IgD-negative memory B cell (primary cell): Measurements from ENCODE around the gene ADAM12. TPM values are rescaled to one million over a fixed set of nuclear protein-coding genes. Genes with fewer than 3 reads are reported as not detected.

ENCODE experiments used
- H3K27ac Mint-ChIP-seq, 3 donors: one replicate each; pipeline ENCODE4 v1.8.0; 2020 to 2022; ENCODE audit warnings: mild to moderate bottlenecking in 3 of 3, mixed read lengths in 3 of 3, moderate library complexity in 1 of 3
- H3K27me3 Mint-ChIP-seq: one replicate; pipeline ENCODE4 v1.8.0; 2021; ENCODE audit warnings: mixed read lengths
- H3K36me3 Mint-ChIP-seq: one replicate; pipeline ENCODE4 v1.8.0; 2020; ENCODE audit warnings: mild to moderate bottlenecking, mixed read lengths
- H3K4me1 Mint-ChIP-seq, 3 donors: one replicate each; pipeline ENCODE4 v1.8.0; 2020 to 2022; ENCODE audit warnings: mixed read lengths in 3 of 3, mild to moderate bottlenecking in 1 of 3
- H3K4me3 Mint-ChIP-seq, 4 donors: one replicate each; pipeline ENCODE4 v1.8.0; 2020 to 2022; ENCODE audit warnings: mild to moderate bottlenecking in 4 of 4, mixed read lengths in 4 of 4, moderate library complexity in 3 of 4
- H3K9me3 Mint-ChIP-seq, 3 donors: one replicate each; pipeline ENCODE4 v1.8.0; 2020 to 2021; ENCODE audit warnings: mixed read lengths in 3 of 3, mild to moderate bottlenecking in 1 of 3
- polyA plus RNA-seq: library from polyadenylated mRNA; unstranded; fragments of 300-500 nt; fragmentation: Illumina TruSeq; gene quantifications from one replicate; pipeline ENCODE4 v1.2.3, GENCODE V29; 2021

ADAM12 gene
- polyA plus RNA-seq: not detected

- peaks cover 0 to 4% (median 1%) of the 10 kb centered on the region in 3 donors for H3K4me1 Mint-ChIP-seq
- H3K9me3 Mint-ChIP-seq: peaks cover 0 to 13% (median 12%) of the 10 kb centered on the region in 3 donors
- H3K4me3 Mint-ChIP-seq: peak within 1 kb of the TSS in 3 of 4 donors; percentile 55 to 85 (median 83)
- peaks cover 3% of the 10 kb centered on the region for H3K36me3 Mint-ChIP-seq
- H3K27me3 Mint-ChIP-seq: peaks cover 18% of the 10 kb centered on the region
- peak within 1 kb of the TSS in 1 of 3 donors; percentile 78 for H3K27ac Mint-ChIP-seq
Measured at GRCh38 chr10:126387931-126388911, at the start of gene ADAM12. ADAM12 (minus strand) TSS chr10:126388477; CDS start chr10:126388145, 332 bp downstream.

- H3K9me3 Mint-ChIP-seq: peaks cover 0 to 4% (median 4%) of the 10 kb centered on the region in 3 donors
- H3K27me3 Mint-ChIP-seq: peaks cover 3% of the 10 kb centered on the region
- H3K36me3 Mint-ChIP-seq: peaks cover 3% of the 10 kb centered on the region
- H3K4me3 Mint-ChIP-seq: no peak overlapping the region
- H3K4me1 Mint-ChIP-seq: no peaks in the 10 kb centered on the region
- no peak overlapping the region for H3K27ac Mint-ChIP-seq
Measured at GRCh38 chr10:126437635-126438406, 49.5 kb upstream of the ADAM12 start.

GRCh38 chr10:126434235-126434634 is 46.0 kb upstream of the ADAM12 start:
- Mint-ChIP-seq H3K4me1 (no peaks in the 10 kb centered on the region), H3K9me3 (peaks cover 2 to 4% (median 3%) of the 10 kb centered on the region in 3 donors), H3K4me3 (no peak overlapping the region), H3K36me3 (no peaks in the 10 kb centered on the region), H3K27me3 (peaks cover 3% of the 10 kb centered on the region), H3K27ac (no peak overlapping the region)

- Mint-ChIP-seq H3K27ac (no peak overlapping the region), H3K36me3 (no peaks in the 10 kb centered on the region), H3K4me3 (no peak overlapping the region), H3K27me3 (peaks cover 3% of the 10 kb centered on the region), H3K4me1 (no peaks in the 10 kb centered on the region), H3K9me3 (peaks cover 0 to 4% (median 2%) of the 10 kb centered on the region in 3 donors)
Measured at GRCh38 chr10:126433351-126433750, 45.1 kb upstream of the ADAM12 start.

GRCh38 chr10:126432507-126432906 is 44.2 kb upstream of the ADAM12 start:
- Mint-ChIP-seq H3K4me1 (no peaks in the 10 kb centered on the region), H3K27me3 (no peaks in the 10 kb centered on the region), H3K9me3 (peaks cover 0 to 4% (median 2%) of the 10 kb centered on the region in 3 donors), H3K27ac (no peak overlapping the region), H3K4me3 (no peak overlapping the region), H3K36me3 (no peaks in the 10 kb centered on the region)

GRCh38 chr10:126431816-126432215 is 43.5 kb upstream of the ADAM12 start:
- Mint-ChIP-seq H3K36me3 (peaks cover 1% of the 10 kb centered on the region), H3K4me1 (no peaks in the 10 kb centered on the region), H3K27ac (no peak overlapping the region), H3K4me3 (no peak overlapping the region), H3K9me3 (peaks cover 0 to 3% (median 2%) of the 10 kb centered on the region in 3 donors), H3K27me3 (no peaks in the 10 kb centered on the region)

- H3K4me1 Mint-ChIP-seq: peaks cover 0 to 2% (median 0%) of the 10 kb centered on the region in 3 donors
- H3K36me3 Mint-ChIP-seq: peaks cover 1% of the 10 kb centered on the region
- peaks cover 3 to 6% (median 5%) of the 10 kb centered on the region in 3 donors for H3K9me3 Mint-ChIP-seq
- H3K27me3 Mint-ChIP-seq: no peaks in the 10 kb centered on the region
- H3K4me3 Mint-ChIP-seq: no peak overlapping the region
- no peak overlapping the region for H3K27ac Mint-ChIP-seq
Measured at GRCh38 chr10:126430512-126430911, 42.2 kb upstream of the ADAM12 start.

- no peak overlapping the region for H3K27ac Mint-ChIP-seq
- H3K9me3 Mint-ChIP-seq: peaks cover 5 to 12% (median 10%) of the 10 kb centered on the region in 3 donors
- peaks cover 1% of the 10 kb centered on the region for H3K36me3 Mint-ChIP-seq
- no peaks in the 10 kb centered on the region for H3K27me3 Mint-ChIP-seq
- H3K4me3 Mint-ChIP-seq: no peak overlapping the region
- H3K4me1 Mint-ChIP-seq: peaks cover 0 to 2% (median 0%) of the 10 kb centered on the region in 3 donors
Measured at GRCh38 chr10:126429275-126429674, 41.0 kb upstream of the ADAM12 start.

- Mint-ChIP-seq H3K9me3 (peaks cover 8 to 22% (median 12%) of the 10 kb centered on the region in 3 donors), H3K27ac (no peak overlapping the region), H3K4me1 (peaks cover 0 to 2% (median 0%) of the 10 kb centered on the region in 3 donors), H3K36me3 (peaks cover 1% of the 10 kb centered on the region), H3K27me3 (no peaks in the 10 kb centered on the region), H3K4me3 (no peak overlapping the region)
Measured at GRCh38 chr10:126425489-126426065, 37.3 kb upstream of the ADAM12 start.

GRCh38 chr10:126425032-126425431 is 36.8 kb upstream of the ADAM12 start:
- Mint-ChIP-seq H3K9me3 (peaks cover 8 to 22% (median 12%) of the 10 kb centered on the region in 3 donors), H3K27me3 (no peaks in the 10 kb centered on the region), H3K4me1 (peaks cover 0 to 2% (median 0%) of the 10 kb centered on the region in 3 donors), H3K27ac (no peak overlapping the region), H3K36me3 (peaks cover 1% of the 10 kb centered on the region), H3K4me3 (no peak overlapping the region)

GRCh38 chr10:126423732-126424491 is 35.6 kb upstream of the ADAM12 start:
- Mint-ChIP-seq H3K4me3 (peak overlapping the region in 1 of 4 donors; percentile 31), H3K27ac (peak overlapping the region in 1 of 3 donors; percentile 25)

GRCh38 chr10:126422567-126422966 is 34.3 kb upstream of the ADAM12 start:
- Mint-ChIP-seq H3K4me3 (no peak overlapping the region), H3K27me3 (peaks cover 4% of the 10 kb centered on the region), H3K27ac (no peak overlapping the region), H3K4me1 (peaks cover 0 to 2% (median 0%) of the 10 kb centered on the region in 3 donors), H3K9me3 (peaks cover 8 to 22% (median 17%) of the 10 kb centered on the region in 3 donors), H3K36me3 (peaks cover 1% of the 10 kb centered on the region)

More at GRCh38 chr10:126423732-126424491, 35.6 kb upstream of the ADAM12 start:
- Mint-ChIP-seq H3K27me3 (peaks cover 4% of the 10 kb centered on the region), H3K36me3 (peaks cover 1% of the 10 kb centered on the region), H3K4me1 (peaks cover 0 to 2% (median 0%) of the 10 kb centered on the region in 3 donors), H3K9me3 (peaks cover 8 to 22% (median 17%) of the 10 kb centered on the region in 3 donors)

- Mint-ChIP-seq H3K4me3 (no peak overlapping the region), H3K9me3 (peaks cover 5 to 23% (median 17%) of the 10 kb centered on the region in 3 donors), H3K4me1 (peaks cover 0 to 2% (median 0%) of the 10 kb centered on the region in 3 donors), H3K36me3 (no peaks in the 10 kb centered on the region), H3K27me3 (peaks cover 4% of the 10 kb centered on the region), H3K27ac (peak overlapping the region in 1 of 3 donors; percentile 71)
Measured at GRCh38 chr10:126421756-126422256, 33.5 kb upstream of the ADAM12 start.
